M059J (cell line): Measurements from ENCODE around the gene RPL41. TPM values are rescaled to one million over a fixed set of nuclear protein-coding genes. Genes with fewer than 3 reads are reported as not detected.
A peak's percentile ranks its signal among the peaks of the same experiment; 100 is the strongest.

ENCODE experiments used
- DNase-seq: peaks from one replicate; pipeline ENCODE4 v3.0.0-alpha.2; 2012; ENCODE audit warnings: low read depth
- total RNA-seq: library from RNA; depleted of rRNA; stranded (reverse); fragments of >200 nt; shearing (Covaris generic); gene quantifications from 2 replicates; pipeline ENCODE4 v1.2.3, GENCODE V29; 2014

RPL41 gene
- total RNA-seq, 1 experiment from 2014 or later = 2,885 TPM

- DNase-seq = no peak
These were observed 13.2 kb upstream of the RPL41 start for GRCh38 chr12:56103066-56103711.

GRCh38 chr12:56103823-56104108 lies 12.7 kb upstream of the RPL41 start:
- DNase-seq = no peak

- DNase-seq = peak; percentile 99
These were observed 12.2 kb upstream of the RPL41 start, which contains the start of gene PA2G4 for GRCh38 chr12:56104109-56104814. Gene PA2G4 (plus strand): TSS chr12:56104559. CDS start chr12:56104738, 179 bp downstream.

- no peak for DNase-seq
These were observed 11.4 kb upstream of the RPL41 start for GRCh38 chr12:56104815-56105608.

- DNase-seq = no peak
These were observed 10.9 kb upstream of the RPL41 start for GRCh38 chr12:56105609-56105902.

- DNase-seq = no peak
These were observed 9.2 kb upstream of the RPL41 start for GRCh38 chr12:56107242-56107641.

- DNase-seq = no peak
These were observed 5.9 kb upstream of the RPL41 start for GRCh38 chr12:56110571-56110970.

GRCh38 chr12:56114084-56114483 lies 2.3 kb upstream of the RPL41 start:
- DNase-seq = no peak

GRCh38 chr12:56115329-56115728 lies 1.1 kb upstream of the RPL41 start:
- peak; percentile 41 for DNase-seq

- DNase-seq = peak; percentile 25
These were observed 761 bp downstream of the RPL41 start for GRCh38 chr12:56117082-56117706.

- DNase-seq = peak; percentile 98
These were observed 1.6 kb downstream of the RPL41 start, which contains the start of gene ZC3H10 for GRCh38 chr12:56117778-56118687. Gene ZC3H10 (plus strand): TSS chr12:56118266. CDS start chr12:56120563, 2,297 bp downstream.

- DNase-seq = no peak
These were observed 2.4 kb downstream of the RPL41 start for GRCh38 chr12:56118688-56119357.

- DNase-seq = peak; percentile 89
These were observed 2.9 kb downstream of the RPL41 start for GRCh38 chr12:56119361-56119796.

- DNase-seq = peak; percentile 59
These were observed 3.9 kb downstream of the RPL41 start for GRCh38 chr12:56120158-56120846.

GRCh38 chr12:56121204-56121870 lies 4.9 kb downstream of the RPL41 start:
- no peak for DNase-seq

- DNase-seq = no peak
These were observed 6.2 kb downstream of the RPL41 start for GRCh38 chr12:56122637-56123036.

GRCh38 chr12:56124133-56124532 lies 7.7 kb downstream of the RPL41 start:
- DNase-seq = no peak

GRCh38 chr12:56126732-56127239 lies 10.4 kb downstream of the RPL41 start:
- DNase-seq = no peak

- DNase-seq = no peak
These were observed 11.1 kb downstream of the RPL41 start for GRCh38 chr12:56127485-56127887.
